ENCODE measurements around the gene PHOX2A.
"Not testable (repeated sequence)": the region's sequence is repeated elsewhere in the genome, so short reads cannot be mapped to it uniquely, and the experiment has no call there.

Gene PHOX2A

DNA sequence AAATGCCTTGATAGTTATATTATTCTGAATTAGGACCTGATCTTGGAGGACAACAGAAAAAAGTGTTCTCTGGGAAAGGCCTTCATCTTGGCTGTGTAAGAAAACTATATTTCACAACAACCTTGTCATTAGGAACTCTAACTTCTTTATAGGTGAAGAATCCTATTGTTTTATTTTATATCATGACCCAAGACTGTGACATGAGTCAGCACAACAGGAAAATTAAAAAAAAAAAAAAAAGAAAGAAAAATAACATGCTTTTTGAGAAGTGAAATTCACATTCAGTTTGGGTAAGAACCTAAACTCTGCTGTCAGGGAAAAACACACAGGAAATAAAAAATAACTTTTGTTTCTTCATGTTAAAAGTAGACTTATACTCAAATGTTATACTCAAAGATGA lies 39.1 kb downstream of the PHOX2A start:
- no peak overlapping the region for H3K4me3 ChIP-seq (ENCODE audit: low read length)
- no peak overlapping the region for H3K27ac ChIP-seq (ENCODE audit: low read length)
- no peak for TF ChIP-seq EZH2phosphoT487 (IDR thresholded peaks at IDR 0.05; ENCODE audit: low read depth)
- TF ChIP-seq, protein P1, sequence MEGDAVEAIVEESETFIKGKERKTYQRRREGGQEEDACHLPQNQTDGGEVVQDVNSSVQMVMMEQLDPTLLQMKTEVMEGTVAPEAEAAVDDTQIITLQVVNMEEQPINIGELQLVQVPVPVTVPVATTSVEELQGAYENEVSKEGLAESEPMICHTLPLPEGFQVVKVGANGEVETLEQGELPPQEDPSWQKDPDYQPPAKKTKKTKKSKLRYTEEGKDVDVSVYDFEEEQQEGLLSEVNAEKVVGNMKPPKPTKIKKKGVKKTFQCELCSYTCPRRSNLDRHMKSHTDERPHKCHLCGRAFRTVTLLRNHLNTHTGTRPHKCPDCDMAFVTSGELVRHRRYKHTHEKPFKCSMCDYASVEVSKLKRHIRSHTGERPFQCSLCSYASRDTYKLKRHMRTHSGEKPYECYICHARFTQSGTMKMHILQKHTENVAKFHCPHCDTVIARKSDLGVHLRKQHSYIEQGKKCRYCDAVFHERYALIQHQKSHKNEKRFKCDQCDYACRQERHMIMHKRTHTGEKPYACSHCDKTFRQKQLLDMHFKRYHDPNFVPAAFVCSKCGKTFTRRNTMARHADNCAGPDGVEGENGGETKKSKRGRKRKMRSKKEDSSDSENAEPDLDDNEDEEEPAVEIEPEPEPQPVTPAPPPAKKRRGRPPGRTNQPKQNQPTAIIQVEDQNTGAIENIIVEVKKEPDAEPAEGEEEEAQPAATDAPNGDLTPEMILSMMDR (IDR thresholded peaks at IDR 0.05; ENCODE audit: low read depth, low read length): no peak
- H3K79me2 ChIP-seq (ENCODE audit: low read length): no peaks in the 10 kb centered on the region
- no peak overlapping the region for H3K9ac ChIP-seq (ENCODE audit: low read length)
- H4K20me1 ChIP-seq (ENCODE audit: insufficient read depth, low read length): no peaks in the 10 kb centered on the region
- peaks cover 7% of the 10 kb centered on the region for H3K4me1 ChIP-seq (ENCODE audit: low read length)
- H3K36me3 ChIP-seq (replicated peaks; ENCODE audit: low read depth, low read length): peaks cover 3% of the 10 kb centered on the region
- H3K9me3 ChIP-seq (ENCODE audit: insufficient read depth, low read length): peaks cover 14% of the 10 kb centered on the region; the same call in 1 of the 2 replicates
- H2AFZ ChIP-seq (ENCODE audit: low read depth, low read length): no peak overlapping the region
- no peaks in the 10 kb centered on the region for H3K27me3 ChIP-seq (ENCODE audit: low read depth, low read length)
- no peak overlapping the region for H3K4me2 ChIP-seq (ENCODE audit: low read length)

DNA sequence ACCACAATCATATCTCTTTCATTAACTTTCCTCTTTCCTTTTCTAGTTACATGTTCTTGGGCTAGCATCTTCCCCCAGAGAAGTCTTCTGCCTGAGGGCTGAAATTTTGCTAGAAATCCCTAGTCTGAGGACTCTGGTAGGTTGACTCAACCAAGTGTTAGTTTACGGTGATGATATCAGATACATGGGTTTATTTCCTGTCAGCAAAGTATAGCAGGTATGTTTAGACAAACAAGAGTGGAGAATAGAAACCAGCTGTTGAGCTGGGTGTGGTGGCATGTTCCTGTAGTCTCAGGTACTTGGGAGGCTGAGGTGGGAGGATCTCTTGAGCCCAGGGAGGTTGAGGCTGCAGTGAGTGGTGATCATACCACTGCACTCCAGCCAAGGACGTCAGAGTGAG lies 40.8 kb downstream of the PHOX2A start:
- Histone ChIP-seq H3K9ac (ENCODE audit: low read length) (no peak overlapping the region), H3K4me3 (ENCODE audit: low read length) (no peak overlapping the region), H3K27me3 (ENCODE audit: low read depth, low read length) (no peaks in the 10 kb centered on the region), H3K27ac (ENCODE audit: low read length) (no peak overlapping the region), H3K79me2 (ENCODE audit: low read length) (no peaks in the 10 kb centered on the region), H4K20me1 (ENCODE audit: insufficient read depth, low read length) (no peaks in the 10 kb centered on the region), H3K9me3 (ENCODE audit: insufficient read depth, low read length) (no peaks in the 10 kb centered on the region), H3K4me1 (ENCODE audit: low read length) (peaks cover 7% of the 10 kb centered on the region), H3K4me2 (ENCODE audit: low read length) (no peak overlapping the region), H3K36me3 (replicated peaks; ENCODE audit: low read depth, low read length) (no peaks in the 10 kb centered on the region), H2AFZ (ENCODE audit: low read depth, low read length) (no peak overlapping the region)
- no peak for TF ChIP-seq EZH2phosphoT487 (IDR thresholded peaks at IDR 0.05; ENCODE audit: low read depth)
- TF ChIP-seq, protein P1 (IDR thresholded peaks at IDR 0.05; ENCODE audit: low read depth, low read length): no peak

DNA sequence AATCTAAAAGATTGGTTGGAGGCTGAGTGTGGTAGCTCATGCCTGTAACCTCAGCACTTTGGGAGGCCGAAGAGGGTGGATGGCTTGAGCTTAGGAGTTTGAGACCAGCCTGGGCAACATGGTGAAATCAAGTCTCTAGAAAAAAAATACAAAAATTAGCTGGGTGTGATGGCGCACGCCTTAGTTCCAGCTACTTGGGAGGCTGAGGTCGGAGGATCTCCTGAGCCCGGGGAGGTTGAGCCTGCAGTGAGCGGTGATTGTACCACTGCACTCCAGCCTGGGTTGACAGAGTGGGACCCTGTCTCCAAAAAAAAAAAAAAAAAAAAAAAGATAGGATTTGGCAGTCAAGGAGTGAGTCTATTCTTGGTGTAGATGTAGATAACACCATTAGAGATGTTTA lies 41.4 kb downstream of the PHOX2A start:
- TF ChIP-seq, protein P1 (IDR thresholded peaks at IDR 0.05; ENCODE audit: low read depth, low read length): no peak
- no peak for TF ChIP-seq EZH2phosphoT487 (IDR thresholded peaks at IDR 0.05; ENCODE audit: low read depth)
- Histone ChIP-seq H4K20me1 (ENCODE audit: insufficient read depth, low read length) (no peaks in the 10 kb centered on the region), H3K27me3 (ENCODE audit: low read depth, low read length) (no peaks in the 10 kb centered on the region), H3K4me1 (ENCODE audit: low read length) (peaks cover 7% of the 10 kb centered on the region), H3K4me3 (ENCODE audit: low read length) (no peak overlapping the region), H3K9me3 (ENCODE audit: insufficient read depth, low read length) (no peaks in the 10 kb centered on the region), H3K4me2 (ENCODE audit: low read length) (no peak overlapping the region), H3K79me2 (ENCODE audit: low read length) (no peaks in the 10 kb centered on the region), H3K36me3 (replicated peaks; ENCODE audit: low read depth, low read length) (no peaks in the 10 kb centered on the region), H3K27ac (ENCODE audit: low read length) (no peak overlapping the region), H2AFZ (ENCODE audit: low read depth, low read length) (no peak overlapping the region), H3K9ac (ENCODE audit: low read length) (no peak overlapping the region)

DNA sequence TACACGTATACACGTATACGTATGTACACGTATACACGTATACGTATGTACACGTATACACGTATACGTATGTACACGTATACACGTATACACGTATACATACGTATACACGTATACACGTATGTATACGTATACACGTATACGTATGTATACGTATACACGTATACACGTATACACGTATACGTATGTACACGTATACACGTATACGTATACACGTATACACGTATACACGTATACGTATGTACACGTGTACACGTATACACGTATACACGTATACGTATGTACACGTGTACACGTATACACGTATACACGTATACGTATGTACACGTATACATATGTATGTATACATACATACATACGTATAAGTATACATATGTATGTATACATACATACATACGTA lies 42.5 kb downstream of the PHOX2A start:
- H3K36me3 ChIP-seq (replicated peaks; ENCODE audit: low read depth, low read length); H2AFZ ChIP-seq (ENCODE audit: low read depth, low read length); H3K79me2 ChIP-seq (ENCODE audit: low read length); H3K27me3 ChIP-seq (ENCODE audit: low read depth, low read length); H3K4me3 ChIP-seq (ENCODE audit: low read length); H3K27ac ChIP-seq (ENCODE audit: low read length); H4K20me1 ChIP-seq (ENCODE audit: insufficient read depth, low read length); H3K9ac ChIP-seq (ENCODE audit: low read length); H3K4me1 ChIP-seq (ENCODE audit: low read length); H3K9me3 ChIP-seq (ENCODE audit: insufficient read depth, low read length); H3K4me2 ChIP-seq (ENCODE audit: low read length): not testable (repeated sequence)

All from OCI-LY3 (cell line).